Measurements from ENCODE around the gene ASF1B. TPM values are rescaled to one million over a fixed set of nuclear protein-coding genes. Genes with fewer than 3 reads are reported as not detected.
"Not testable (repeated sequence)": the region's sequence is repeated elsewhere in the genome, so short reads cannot be mapped to it uniquely, and the experiment has no call there.

Gene ASF1B
- polyA plus RNA-seq, 1 experiment = 11.1 TPM

GRCh38 chr19:14148751-14149410 lies 12.5 kb upstream of the ASF1B start:
- no peak for DNase-seq (ENCODE audit: low read depth)
- H3K36me3 ChIP-seq (ENCODE audit: control insufficient read depth, insufficient read depth, low read length) = no peaks in the 10 kb centered on the region; the same call in 1 of the 2 replicates
- POLR2A ChIA-PET = no interaction called here
- no peak overlapping the region; the same call in 1 of the 2 replicates for H3K4me3 ChIP-seq (ENCODE audit: low read depth, low read length)
- no peak for TF ChIP-seq CTCF (IDR thresholded peaks at IDR 0.05; ENCODE audit: insufficient read depth, low read depth, low read length)
- CTCF ChIA-PET = interaction anchor here (0.7 to 2.8 kb wide), 19 partner anchors 10 to 302 kb away, joined by 3 to 21 read pairs (median 4); partner anchors contain the start of genes ADGRE5 and ASF1B
- no peaks in the 10 kb centered on the region for H3K27me3 ChIP-seq (ENCODE audit: control insufficient read depth, insufficient read depth, low read length)

DNA sequence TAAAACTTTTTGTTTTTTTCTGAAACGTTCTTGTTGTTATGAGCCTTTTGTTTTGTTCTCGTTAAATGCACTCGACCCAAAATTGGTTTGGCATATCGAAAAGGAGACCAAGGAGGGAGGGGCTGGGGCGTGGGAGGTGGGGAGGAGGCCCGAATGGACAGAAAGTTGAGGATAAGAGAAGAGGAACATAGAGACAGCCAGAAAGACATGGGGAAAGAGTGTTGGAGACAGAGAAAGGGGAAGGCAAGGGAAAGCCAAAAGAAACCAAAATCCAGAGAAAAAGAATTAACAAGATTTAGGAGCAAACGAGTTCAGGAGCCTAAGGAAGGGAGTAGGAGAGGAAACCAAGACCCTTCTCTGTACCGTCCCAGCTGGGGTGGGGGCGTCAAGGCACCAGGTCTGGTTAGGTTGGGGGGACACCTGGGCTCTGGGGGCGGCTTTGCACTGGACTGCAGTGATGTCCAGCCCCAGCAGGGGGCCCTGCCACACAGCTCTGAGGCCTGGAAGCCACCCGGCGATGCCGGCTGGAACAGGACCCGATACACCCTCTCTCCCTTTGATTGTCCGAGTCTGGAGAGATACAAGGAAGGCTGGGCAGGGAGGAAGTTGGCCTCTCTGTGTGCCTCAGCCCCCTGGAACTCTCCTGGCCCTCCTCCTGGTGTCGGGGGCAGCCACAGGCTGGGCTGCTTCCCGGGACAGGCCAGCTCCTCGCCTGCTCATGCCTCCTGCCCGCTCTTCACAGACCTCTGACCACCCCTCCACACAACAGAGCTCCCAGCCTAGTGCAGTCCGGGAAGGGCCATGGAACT lies 11.6 kb upstream of the ASF1B start:
- no peak for DNase-seq (ENCODE audit: low read depth)
- no peaks in the 10 kb centered on the region for H3K27me3 ChIP-seq (ENCODE audit: control insufficient read depth, insufficient read depth, low read length)
- no peaks in the 10 kb centered on the region; the same call in 1 of the 2 replicates for H3K36me3 ChIP-seq (ENCODE audit: control insufficient read depth, insufficient read depth, low read length)
- ChIA-PET CTCF (interaction anchor here (0.6 to 2.8 kb wide), 24 partner anchors 9 to 301 kb away, joined by 3 to 21 read pairs (median 4); partner anchors contain the start of genes ADGRE5 and ASF1B), POLR2A (no interaction called here)
- H3K4me3 ChIP-seq (ENCODE audit: low read depth, low read length) = no peak overlapping the region
- TF ChIP-seq CTCF (IDR thresholded peaks at IDR 0.05; ENCODE audit: insufficient read depth, low read depth, low read length) = peak; percentile 95

DNA sequence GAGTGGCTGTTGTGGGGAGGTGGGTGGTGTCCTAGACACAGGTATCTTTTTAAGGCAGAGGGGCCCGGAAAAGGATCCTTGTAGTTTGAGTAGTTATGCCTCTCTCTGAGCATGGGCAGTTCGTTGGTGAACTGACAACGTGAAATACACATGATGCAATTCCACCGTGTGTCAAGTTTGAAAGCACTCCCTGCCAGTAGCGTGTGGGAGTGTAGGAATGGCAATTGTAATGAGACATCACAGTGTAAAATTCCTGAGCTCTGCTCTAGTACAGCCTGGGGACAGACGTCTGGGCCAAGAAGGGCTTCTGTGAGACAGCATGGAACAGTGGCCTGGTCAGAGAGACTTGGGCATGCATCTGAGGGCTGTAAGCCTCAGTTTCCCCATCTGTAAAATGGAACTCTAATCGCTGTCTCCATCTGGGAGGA lies 10.4 kb upstream of the ASF1B start:
- TF ChIP-seq CTCF (IDR thresholded peaks at IDR 0.05; ENCODE audit: insufficient read depth, low read depth, low read length) = no peak
- no peaks in the 10 kb centered on the region for H3K36me3 ChIP-seq (ENCODE audit: control insufficient read depth, insufficient read depth, low read length)
- no peak overlapping the region for H3K4me3 ChIP-seq (ENCODE audit: low read depth, low read length)
- H3K27me3 ChIP-seq (ENCODE audit: control insufficient read depth, insufficient read depth, low read length) = no peaks in the 10 kb centered on the region
- DNase-seq (ENCODE audit: low read depth) = peak; percentile 74
- CTCF ChIA-PET = interaction anchor here (0.6 to 2.8 kb wide), 10 partner anchors 8 to 266 kb away, joined by 3 to 21 read pairs (median 9); partner anchors contain the start of gene ASF1B
- POLR2A ChIA-PET = no interaction called here

DNA sequence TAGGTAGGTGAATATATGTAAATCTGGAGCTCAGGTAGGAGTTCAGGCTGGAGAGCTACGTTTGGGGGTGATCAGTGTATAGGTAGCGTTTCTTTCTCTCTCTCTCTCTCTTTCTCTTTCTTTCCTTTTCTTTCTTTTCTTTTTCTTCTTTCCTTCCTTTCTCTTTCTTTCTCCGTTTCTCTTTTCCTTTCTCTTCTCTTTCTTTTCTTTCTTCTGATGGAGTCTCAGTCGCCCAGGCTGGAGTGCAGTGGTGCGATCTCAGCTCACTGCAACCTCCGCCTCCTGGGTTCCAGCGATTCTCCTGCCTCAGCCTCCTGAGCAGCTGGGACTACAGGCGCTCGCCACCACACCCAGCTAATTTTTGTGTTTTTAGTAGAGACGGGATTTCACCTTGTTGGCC lies 9.8 kb upstream of the ASF1B start:
- H3K36me3 ChIP-seq (ENCODE audit: control insufficient read depth, insufficient read depth, low read length); H3K4me3 ChIP-seq (ENCODE audit: low read depth, low read length); DNase-seq (ENCODE audit: low read depth); H3K27me3 ChIP-seq (ENCODE audit: control insufficient read depth, insufficient read depth, low read length); POLR2A ChIA-PET: not testable (repeated sequence)
- CTCF ChIA-PET = interaction anchor here (0.5 to 2.8 kb wide), 8 partner anchors 9 to 265 kb away, joined by 3 to 12 read pairs (median 4); partner anchors contain the start of gene ASF1B

DNA sequence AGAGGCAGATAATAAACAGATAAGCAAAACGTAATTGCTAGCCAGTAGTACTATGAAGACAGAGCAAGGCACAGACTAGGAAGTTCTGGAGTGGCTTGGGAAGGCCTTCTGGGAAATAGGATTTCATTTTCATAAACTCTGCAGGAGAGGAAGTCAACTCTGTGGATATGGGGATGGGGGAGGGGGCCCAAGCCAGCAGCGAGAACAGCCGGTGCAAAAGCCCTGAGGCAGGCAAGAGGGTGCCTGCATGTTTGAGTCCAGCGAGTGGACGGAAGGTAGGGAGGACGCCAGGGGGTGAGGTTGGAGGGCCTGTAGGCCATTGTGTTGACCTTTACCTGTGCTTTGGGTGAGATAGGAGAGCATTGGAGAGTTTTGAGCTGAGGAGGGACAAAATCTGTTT lies 9.0 kb upstream of the ASF1B start:
- no peak for DNase-seq (ENCODE audit: low read depth)
- Histone ChIP-seq H3K27me3 (ENCODE audit: control insufficient read depth, insufficient read depth, low read length) (no peaks in the 10 kb centered on the region), H3K36me3 (ENCODE audit: control insufficient read depth, insufficient read depth, low read length) (no peaks in the 10 kb centered on the region), H3K4me3 (ENCODE audit: low read depth, low read length) (no peak overlapping the region)
- CTCF ChIA-PET = interaction anchor here (0.5 to 2.7 kb wide), 5 partner anchors 9 to 264 kb away, joined by 3 to 12 read pairs (median 4); partner anchors contain the start of gene ASF1B
- no peak for TF ChIP-seq CTCF (IDR thresholded peaks at IDR 0.05; ENCODE audit: insufficient read depth, low read depth, low read length)
- POLR2A ChIA-PET = no interaction called here
